ENCODE results near the gene TLR10.

The TLR10 gene, protein sequence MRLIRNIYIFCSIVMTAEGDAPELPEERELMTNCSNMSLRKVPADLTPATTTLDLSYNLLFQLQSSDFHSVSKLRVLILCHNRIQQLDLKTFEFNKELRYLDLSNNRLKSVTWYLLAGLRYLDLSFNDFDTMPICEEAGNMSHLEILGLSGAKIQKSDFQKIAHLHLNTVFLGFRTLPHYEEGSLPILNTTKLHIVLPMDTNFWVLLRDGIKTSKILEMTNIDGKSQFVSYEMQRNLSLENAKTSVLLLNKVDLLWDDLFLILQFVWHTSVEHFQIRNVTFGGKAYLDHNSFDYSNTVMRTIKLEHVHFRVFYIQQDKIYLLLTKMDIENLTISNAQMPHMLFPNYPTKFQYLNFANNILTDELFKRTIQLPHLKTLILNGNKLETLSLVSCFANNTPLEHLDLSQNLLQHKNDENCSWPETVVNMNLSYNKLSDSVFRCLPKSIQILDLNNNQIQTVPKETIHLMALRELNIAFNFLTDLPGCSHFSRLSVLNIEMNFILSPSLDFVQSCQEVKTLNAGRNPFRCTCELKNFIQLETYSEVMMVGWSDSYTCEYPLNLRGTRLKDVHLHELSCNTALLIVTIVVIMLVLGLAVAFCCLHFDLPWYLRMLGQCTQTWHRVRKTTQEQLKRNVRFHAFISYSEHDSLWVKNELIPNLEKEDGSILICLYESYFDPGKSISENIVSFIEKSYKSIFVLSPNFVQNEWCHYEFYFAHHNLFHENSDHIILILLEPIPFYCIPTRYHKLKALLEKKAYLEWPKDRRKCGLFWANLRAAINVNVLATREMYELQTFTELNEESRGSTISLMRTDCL

DNA sequence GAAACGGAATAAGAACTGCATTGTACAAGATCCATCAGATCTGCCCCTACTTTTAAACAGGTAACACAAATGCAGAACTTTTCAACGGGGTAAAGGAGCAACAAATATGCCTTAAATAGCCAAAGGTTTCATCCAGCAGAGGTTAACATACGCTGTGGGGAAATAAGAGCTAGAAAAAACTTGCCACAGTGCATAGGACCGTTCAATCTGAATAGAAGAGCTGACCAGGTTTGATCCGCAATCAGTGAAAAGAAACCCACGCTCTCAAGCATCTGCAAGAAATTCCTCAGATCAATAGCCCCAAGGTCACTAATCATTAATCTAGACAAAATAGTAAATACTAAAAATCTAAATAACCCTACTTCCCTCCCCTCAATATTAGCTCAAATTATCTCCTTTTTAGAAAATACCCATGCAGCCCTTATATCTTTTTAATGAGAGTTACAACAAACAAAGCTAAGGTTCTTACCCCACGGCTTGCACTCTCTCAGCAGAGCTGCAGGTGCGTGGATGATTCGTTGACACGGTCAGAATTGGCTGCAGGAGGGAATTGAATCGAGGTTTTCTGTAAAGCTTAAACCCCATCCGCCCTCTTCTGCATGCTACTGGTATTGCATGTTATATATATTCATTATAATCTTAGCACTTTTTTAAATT lies at the start of gene TLR10:
TSS of gene TLR10 (minus strand) at position 539 of the 657 bp plus-strand sequence. CDS start 7,400 bp downstream, outside the sequence.
- Histone ChIP-seq H3K36me3 (no peaks in the 10 kb centered on the region), H3K9me3 (no peaks in the 10 kb centered on the region), H3K27ac (no peak within 1 kb of the TSS), H3K4me3 (no peak within 1 kb of the TSS), H3K27me3 (no peaks in the 10 kb centered on the region), H3K4me1 (no peaks in the 10 kb centered on the region)
- intact Hi-C loops (cut with DNase I; ENCODE audit: low total_unique reads) = no loop called here
- no peak for DNase-seq
- TF ChIP-seq, protein P1, sequence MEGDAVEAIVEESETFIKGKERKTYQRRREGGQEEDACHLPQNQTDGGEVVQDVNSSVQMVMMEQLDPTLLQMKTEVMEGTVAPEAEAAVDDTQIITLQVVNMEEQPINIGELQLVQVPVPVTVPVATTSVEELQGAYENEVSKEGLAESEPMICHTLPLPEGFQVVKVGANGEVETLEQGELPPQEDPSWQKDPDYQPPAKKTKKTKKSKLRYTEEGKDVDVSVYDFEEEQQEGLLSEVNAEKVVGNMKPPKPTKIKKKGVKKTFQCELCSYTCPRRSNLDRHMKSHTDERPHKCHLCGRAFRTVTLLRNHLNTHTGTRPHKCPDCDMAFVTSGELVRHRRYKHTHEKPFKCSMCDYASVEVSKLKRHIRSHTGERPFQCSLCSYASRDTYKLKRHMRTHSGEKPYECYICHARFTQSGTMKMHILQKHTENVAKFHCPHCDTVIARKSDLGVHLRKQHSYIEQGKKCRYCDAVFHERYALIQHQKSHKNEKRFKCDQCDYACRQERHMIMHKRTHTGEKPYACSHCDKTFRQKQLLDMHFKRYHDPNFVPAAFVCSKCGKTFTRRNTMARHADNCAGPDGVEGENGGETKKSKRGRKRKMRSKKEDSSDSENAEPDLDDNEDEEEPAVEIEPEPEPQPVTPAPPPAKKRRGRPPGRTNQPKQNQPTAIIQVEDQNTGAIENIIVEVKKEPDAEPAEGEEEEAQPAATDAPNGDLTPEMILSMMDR (IDR thresholded peaks at IDR 0.05) = peak; percentile 57 to 65

DNA sequence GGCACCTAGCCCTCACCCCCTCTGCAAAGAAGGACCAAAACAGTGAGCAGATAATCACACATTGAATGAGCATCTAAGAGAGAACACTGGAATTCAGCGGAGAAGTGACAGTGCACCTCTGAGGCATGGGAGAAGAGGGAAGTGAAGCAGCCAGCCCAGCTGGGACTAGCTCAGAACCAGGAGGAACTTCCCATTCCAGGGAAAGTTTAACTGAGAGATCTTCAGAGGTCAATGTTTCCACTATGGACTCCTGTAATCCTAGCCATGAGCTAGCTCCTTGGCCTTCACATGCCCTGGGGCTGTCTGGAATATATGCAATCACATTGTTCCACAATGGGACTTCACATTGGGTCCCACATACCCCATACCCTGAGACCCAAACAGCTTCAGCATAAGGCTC lies 49.4 kb upstream of the TLR10 start:
- no peak for DNase-seq
- H3K9me3 ChIP-seq = peaks cover 0 to 13% (median 0%) of the 10 kb centered on the region in 3 donors
- H3K4me1 ChIP-seq = no peaks in the 10 kb centered on the region
- no peaks in the 10 kb centered on the region for H3K27me3 ChIP-seq
- H3K27ac ChIP-seq = no peak overlapping the region
- intact Hi-C loops (cut with DNase I; ENCODE audit: low total_unique reads) = no loop called here
- H3K36me3 ChIP-seq = no peaks in the 10 kb centered on the region
- no peak overlapping the region for H3K4me3 ChIP-seq
- TF ChIP-seq, protein P1 (IDR thresholded peaks at IDR 0.05) = no peak

DNA sequence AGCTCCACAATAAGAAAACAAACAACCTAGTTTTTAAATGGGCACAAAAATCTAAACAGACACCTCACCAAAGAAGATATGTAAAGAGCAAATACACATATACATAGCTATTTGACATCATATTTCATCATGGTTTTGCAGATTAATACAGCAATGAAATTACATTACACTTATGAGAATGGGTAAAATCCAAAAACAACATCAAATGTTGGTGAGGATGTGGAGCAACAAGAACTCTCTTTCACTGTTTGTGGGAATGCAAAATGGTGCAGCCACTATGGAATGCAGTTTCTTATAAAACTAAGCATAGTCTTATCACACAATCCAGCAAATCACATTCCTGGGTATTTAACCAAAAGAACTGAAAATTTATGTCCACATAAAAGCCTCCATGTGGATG lies 48.9 kb upstream of the TLR10 start:
- Histone ChIP-seq H3K4me3 (no peak overlapping the region), H3K27ac (no peak overlapping the region), H3K9me3 (peaks cover 0 to 8% (median 0%) of the 10 kb centered on the region in 3 donors), H3K4me1 (no peaks in the 10 kb centered on the region), H3K27me3 (no peaks in the 10 kb centered on the region), H3K36me3 (no peaks in the 10 kb centered on the region)
- intact Hi-C loops (cut with DNase I; ENCODE audit: low total_unique reads) = no loop called here
- TF ChIP-seq, protein P1 (IDR thresholded peaks at IDR 0.05) = no peak
- DNase-seq = no peak

DNA sequence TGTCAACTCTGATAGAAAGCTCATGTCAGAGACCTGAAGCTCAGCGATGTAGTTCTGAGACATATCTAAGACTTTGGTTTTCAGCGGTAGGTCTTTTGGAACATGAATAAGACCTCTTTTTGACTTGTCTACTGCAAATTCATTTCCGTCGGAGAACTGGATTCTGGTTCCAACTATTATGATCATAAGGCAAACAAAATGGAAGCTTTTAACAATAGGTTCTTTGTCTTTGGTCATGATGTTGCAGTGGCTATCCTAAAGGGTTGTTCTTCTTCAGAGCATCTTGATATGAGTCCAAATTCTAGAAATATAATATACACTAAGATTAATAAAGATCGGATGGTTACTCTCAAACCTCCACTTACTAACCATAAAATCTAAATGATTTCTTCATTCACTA lies 46.4 kb upstream of the TLR10 start:
- Histone ChIP-seq H3K36me3 (no peaks in the 10 kb centered on the region), H3K4me3 (no peak overlapping the region), H3K27me3 (no peaks in the 10 kb centered on the region), H3K4me1 (no peaks in the 10 kb centered on the region), H3K27ac (no peak overlapping the region), H3K9me3 (peaks cover 0 to under 1% (median 0%) of the 10 kb centered on the region in 3 donors)
- intact Hi-C loops (cut with DNase I; ENCODE audit: low total_unique reads) = no loop called here
- TF ChIP-seq, protein P1 (IDR thresholded peaks at IDR 0.05) = no peak
- no peak for DNase-seq

DNA sequence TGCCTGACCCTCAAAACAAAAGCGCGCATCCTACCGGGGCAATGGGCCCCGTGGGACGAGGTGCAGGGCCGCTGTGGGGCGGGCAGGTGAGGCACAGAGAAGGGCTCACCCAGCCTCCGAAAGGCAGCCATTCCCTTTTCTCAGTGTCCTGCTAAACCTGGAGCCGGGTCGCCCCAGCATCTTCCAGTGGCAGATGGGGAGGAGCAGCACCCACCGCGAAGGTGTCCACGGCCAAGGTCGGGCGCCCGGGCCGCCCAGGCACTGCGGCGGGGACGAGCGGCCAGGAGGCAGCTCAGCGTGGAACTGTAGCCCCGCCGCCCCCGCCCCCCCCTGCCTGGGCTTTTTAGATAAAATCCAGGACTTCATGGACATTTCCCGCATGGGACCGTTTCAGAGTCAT lies 41.0 kb upstream of the TLR10 start:
- no peak for DNase-seq
- Histone ChIP-seq H3K9me3 (no peaks in the 10 kb centered on the region), H3K27me3 (no peaks in the 10 kb centered on the region), H3K4me1 (no peaks in the 10 kb centered on the region), H3K36me3 (no peaks in the 10 kb centered on the region), H3K4me3 (no peak overlapping the region), H3K27ac (no peak overlapping the region)
- TF ChIP-seq, protein P1 (IDR thresholded peaks at IDR 0.05) = no peak
- intact Hi-C loops (cut with DNase I; ENCODE audit: low total_unique reads) = no loop called here

All from tibial artery (tissue), 4 donors.